HepG2 (cell line): Measurements from ENCODE around the gene C11orf65. TPM values are rescaled to one million over a fixed set of nuclear protein-coding genes. Genes with fewer than 3 reads are reported as not detected.
A peak's percentile ranks its signal among the peaks of the same experiment; 100 is the strongest.

Experiments
- CC2D1A ChIP-seq: sonication (generic); formaldehyde crosslinking; IDR thresholded peaks from 2 replicates; pipeline ENCODE4 v1.8.1; 2023; ENCODE audit warnings: mild to moderate bottlenecking, missing genetic modification reagents
- CCDC6 ChIP-seq: sonication (generic); formaldehyde crosslinking; IDR thresholded peaks from 2 replicates; pipeline ENCODE4 v1.8.1; 2022; ENCODE audit warnings: mild to moderate bottlenecking, missing genetic modification reagents, moderate library complexity
- CHD2 ChIP-seq: IDR thresholded peaks from 2 replicates; pipeline ENCODE4 v1.6.1; 2011; ENCODE audit warnings: low read depth, low read length, improper control_type of control experiment
- E2F2 ChIP-seq: sonication (generic); formaldehyde crosslinking; IDR thresholded peaks from 2 replicates; pipeline ENCODE4 v1.4.0; 2020; ENCODE audit warnings: missing genetic modification reagents, borderline replicate concordance
- HOXA5 ChIP-seq: sonication (generic); formaldehyde crosslinking; IDR thresholded peaks from 2 replicates; pipeline ENCODE4 v1.4.0; 2020; ENCODE audit warnings: missing genetic modification reagents
- MEIS1 ChIP-seq: sonication (generic); formaldehyde crosslinking; IDR thresholded peaks from 2 replicates; pipeline ENCODE4 v1.9.0; 2021; ENCODE audit warnings: mild to moderate bottlenecking, missing genetic modification reagents, moderate library complexity, borderline replicate concordance
- MYPOP ChIP-seq: sonication (generic); formaldehyde crosslinking; IDR thresholded peaks from 2 replicates; pipeline ENCODE4 v1.8.1; 2023; ENCODE audit warnings: mild to moderate bottlenecking, moderate library complexity, missing genetic modification reagents
- TEAD3 ChIP-seq: optimal IDR thresholded peaks from 2 replicates; pipeline ENCODE3; 2016; ENCODE audit warnings: borderline replicate concordance
- ZBTB14 ChIP-seq: sonication (generic); formaldehyde crosslinking; IDR thresholded peaks from 2 replicates; pipeline ENCODE4 v1.4.0; 2020; ENCODE audit warnings: missing genetic modification reagents
- ZFP41 ChIP-seq: sonication (generic); formaldehyde crosslinking; IDR thresholded peaks from 2 replicates; pipeline ENCODE4 v1.4.0; 2020; ENCODE audit warnings: mild to moderate bottlenecking, missing genetic modification reagents, borderline replicate concordance
- ZNF333 ChIP-seq: sonication (generic); formaldehyde crosslinking; IDR thresholded peaks from 2 replicates; pipeline ENCODE4 v1.4.0; 2020; ENCODE audit warnings: mild to moderate bottlenecking, missing genetic modification reagents, borderline replicate concordance
- ZNF451 ChIP-seq: sonication (generic); formaldehyde crosslinking; IDR thresholded peaks from 2 replicates; pipeline ENCODE4 v1.5.0; 2020; ENCODE audit warnings: mild to moderate bottlenecking, missing genetic modification reagents
- ZNF574 ChIP-seq: sonication (generic); formaldehyde crosslinking; IDR thresholded peaks from 2 replicates; pipeline ENCODE4 v1.4.0; 2020; ENCODE audit warnings: missing genetic modification reagents
- ZNF761 ChIP-seq: sonication (generic); formaldehyde crosslinking; conservative IDR thresholded peaks from 2 replicates; pipeline ENCODE4 v1.4.0; 2020; ENCODE audit warnings: mild to moderate bottlenecking, missing genetic modification reagents
- polyA plus RNA-seq, 8 experiments: library from polyadenylated mRNA; depleted of rRNA in 3 of 8; stranded (reverse) in 7 of 8; unstranded in 1 of 8; fragments of >200 nt; fragmentation: Illumina TruSeq in 4 of 8; extraction: Trizol in 4 of 8; gene quantifications; 2 replicates each; pipeline versions ENCODE4 v1.2.1 to v1.2.3, GENCODE V29; 2011 to 2016; ENCODE audit warnings: low read depth in 4 of 8, missing spikeins in 1 of 8, mixed read lengths in 1 of 8; ENCODE audit not compliant: insufficient read depth in 1 of 8
- total RNA-seq, 5 experiments: library from RNA; depleted of rRNA; stranded (reverse); fragments of >200 nt; fragmentation: Illumina TruSeq; extraction: Trizol; gene quantifications; 2 replicates each; pipeline ENCODE4 v1.2.3, GENCODE V29; 2016; ENCODE audit warnings: low read depth in 1 of 5
- TF ChIP-seq, protein P1 (sequence below): sonication (generic); formaldehyde crosslinking; IDR thresholded peaks from 2 replicates; pipeline ENCODE4 v1.8.0; 2022; ENCODE audit warnings: mild to moderate bottlenecking, missing genetic modification reagents, moderate library complexity
- TF ChIP-seq, protein P2 (sequence below): sonication (generic); formaldehyde crosslinking; IDR thresholded peaks from 2 replicates; pipeline ENCODE4 v1.4.0; 2020; ENCODE audit warnings: missing genetic modification reagents

Gene C11orf65
- total and polyA plus RNA-seq, 2 of the 13 experiments (the other 11 are each of a cell fraction or from before 2014, with no cell fraction given) = 0.38 to 0.42 TPM

- TF ChIP-seq, protein P1, sequence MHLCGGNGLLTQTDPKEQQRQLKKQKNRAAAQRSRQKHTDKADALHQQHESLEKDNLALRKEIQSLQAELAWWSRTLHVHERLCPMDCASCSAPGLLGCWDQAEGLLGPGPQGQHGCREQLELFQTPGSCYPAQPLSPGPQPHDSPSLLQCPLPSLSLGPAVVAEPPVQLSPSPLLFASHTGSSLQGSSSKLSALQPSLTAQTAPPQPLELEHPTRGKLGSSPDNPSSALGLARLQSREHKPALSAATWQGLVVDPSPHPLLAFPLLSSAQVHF (CRISPR knock-in tag) = peak; percentile 45; the same call in 1 of the 2 replicates
- TF ChIP-seq ZBTB14 (peak; percentile 59; the same call in 1 of the 2 replicates), ZNF574 (CRISPR knock-in tag) (peak; percentile 71), CCDC6 (CRISPR knock-in tag) (peak; percentile 16; the same call in 1 of the 2 replicates), ZFP41 (CRISPR knock-in tag) (no peak), ZNF761 (CRISPR knock-in tag) (no peak), CC2D1A (CRISPR knock-in tag) (no peak), TEAD3 (CRISPR knock-in tag) (peak; percentile 54), ZNF451 (CRISPR knock-in tag) (no peak), MYPOP (CRISPR knock-in tag) (peak; percentile 26; the same call in 1 of the 2 replicates), E2F2 (CRISPR knock-in tag) (peak; percentile 70; the same call in 1 of the 2 replicates), CHD2 (no peak), MEIS1 (CRISPR knock-in tag) (no peak), HOXA5 (0 out of 2 replicates have a peak, but pooled peaks have one; percentile 50), ZNF333 (CRISPR knock-in tag) (peak; percentile 40; the same call in 1 of the 2 replicates)
- TF ChIP-seq, protein P2, sequence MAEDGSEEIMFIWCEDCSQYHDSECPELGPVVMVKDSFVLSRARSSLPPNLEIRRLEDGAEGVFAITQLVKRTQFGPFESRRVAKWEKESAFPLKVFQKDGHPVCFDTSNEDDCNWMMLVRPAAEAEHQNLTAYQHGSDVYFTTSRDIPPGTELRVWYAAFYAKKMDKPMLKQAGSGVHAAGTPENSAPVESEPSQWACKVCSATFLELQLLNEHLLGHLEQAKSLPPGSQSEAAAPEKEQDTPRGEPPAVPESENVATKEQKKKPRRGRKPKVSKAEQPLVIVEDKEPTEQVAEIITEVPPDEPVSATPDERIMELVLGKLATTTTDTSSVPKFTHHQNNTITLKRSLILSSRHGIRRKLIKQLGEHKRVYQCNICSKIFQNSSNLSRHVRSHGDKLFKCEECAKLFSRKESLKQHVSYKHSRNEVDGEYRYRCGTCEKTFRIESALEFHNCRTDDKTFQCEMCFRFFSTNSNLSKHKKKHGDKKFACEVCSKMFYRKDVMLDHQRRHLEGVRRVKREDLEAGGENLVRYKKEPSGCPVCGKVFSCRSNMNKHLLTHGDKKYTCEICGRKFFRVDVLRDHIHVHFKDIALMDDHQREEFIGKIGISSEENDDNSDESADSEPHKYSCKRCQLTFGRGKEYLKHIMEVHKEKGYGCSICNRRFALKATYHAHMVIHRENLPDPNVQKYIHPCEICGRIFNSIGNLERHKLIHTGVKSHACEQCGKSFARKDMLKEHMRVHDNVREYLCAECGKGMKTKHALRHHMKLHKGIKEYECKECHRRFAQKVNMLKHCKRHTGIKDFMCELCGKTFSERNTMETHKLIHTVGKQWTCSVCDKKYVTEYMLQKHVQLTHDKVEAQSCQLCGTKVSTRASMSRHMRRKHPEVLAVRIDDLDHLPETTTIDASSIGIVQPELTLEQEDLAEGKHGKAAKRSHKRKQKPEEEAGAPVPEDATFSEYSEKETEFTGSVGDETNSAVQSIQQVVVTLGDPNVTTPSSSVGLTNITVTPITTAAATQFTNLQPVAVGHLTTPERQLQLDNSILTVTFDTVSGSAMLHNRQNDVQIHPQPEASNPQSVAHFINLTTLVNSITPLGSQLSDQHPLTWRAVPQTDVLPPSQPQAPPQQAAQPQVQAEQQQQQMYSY (CRISPR knock-in tag) = peak; percentile 46; the same call in 1 of the 2 replicates
These were observed 30.9 kb upstream of the C11orf65 start, which contains the start of gene POGLUT3 (continued) for GRCh38 chr11:108498046-108498815.
